ENCODE data around the gene TIMM44.

DNA sequence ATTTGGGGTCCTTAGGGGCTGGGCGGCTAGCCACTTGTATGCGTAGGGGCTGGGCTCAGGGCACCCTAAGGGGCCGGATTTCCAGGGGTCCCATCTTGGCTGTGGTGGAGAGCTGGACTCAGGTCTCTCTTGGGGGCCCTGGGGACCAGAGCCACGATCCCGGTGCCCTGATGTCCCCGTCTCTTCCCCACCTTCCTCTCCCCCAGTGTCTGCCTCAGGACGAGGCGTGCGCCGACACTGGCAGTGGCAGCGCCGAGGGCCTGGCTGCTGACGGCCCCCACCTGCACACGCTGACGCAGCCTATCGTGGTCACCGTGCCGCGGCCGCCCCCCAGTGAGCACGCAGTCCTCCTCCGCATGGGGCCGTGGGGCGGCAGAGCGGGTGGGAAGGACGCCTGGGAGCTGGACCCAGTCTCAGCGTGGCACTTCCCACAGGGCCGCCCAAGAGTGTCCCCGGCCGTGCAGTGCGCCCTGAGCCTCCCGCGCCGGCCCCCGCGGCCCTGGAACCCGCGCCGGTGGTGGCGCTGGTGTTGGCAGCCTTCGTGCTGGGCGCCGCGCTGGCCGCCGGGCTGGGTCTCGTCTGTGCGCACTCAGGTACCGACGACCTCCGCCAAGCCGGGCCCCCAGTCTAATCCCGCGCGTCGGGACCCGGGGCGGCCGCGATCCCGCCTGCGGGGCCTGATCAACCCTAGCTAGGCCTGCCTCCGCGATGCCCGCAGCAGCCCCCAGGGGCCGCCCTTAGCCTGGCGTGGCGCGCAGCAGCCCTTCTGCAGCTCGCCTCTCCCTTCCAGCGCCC, 26.0 kb downstream of the TIMM44 start:
- TF ChIP-seq, protein P1, sequence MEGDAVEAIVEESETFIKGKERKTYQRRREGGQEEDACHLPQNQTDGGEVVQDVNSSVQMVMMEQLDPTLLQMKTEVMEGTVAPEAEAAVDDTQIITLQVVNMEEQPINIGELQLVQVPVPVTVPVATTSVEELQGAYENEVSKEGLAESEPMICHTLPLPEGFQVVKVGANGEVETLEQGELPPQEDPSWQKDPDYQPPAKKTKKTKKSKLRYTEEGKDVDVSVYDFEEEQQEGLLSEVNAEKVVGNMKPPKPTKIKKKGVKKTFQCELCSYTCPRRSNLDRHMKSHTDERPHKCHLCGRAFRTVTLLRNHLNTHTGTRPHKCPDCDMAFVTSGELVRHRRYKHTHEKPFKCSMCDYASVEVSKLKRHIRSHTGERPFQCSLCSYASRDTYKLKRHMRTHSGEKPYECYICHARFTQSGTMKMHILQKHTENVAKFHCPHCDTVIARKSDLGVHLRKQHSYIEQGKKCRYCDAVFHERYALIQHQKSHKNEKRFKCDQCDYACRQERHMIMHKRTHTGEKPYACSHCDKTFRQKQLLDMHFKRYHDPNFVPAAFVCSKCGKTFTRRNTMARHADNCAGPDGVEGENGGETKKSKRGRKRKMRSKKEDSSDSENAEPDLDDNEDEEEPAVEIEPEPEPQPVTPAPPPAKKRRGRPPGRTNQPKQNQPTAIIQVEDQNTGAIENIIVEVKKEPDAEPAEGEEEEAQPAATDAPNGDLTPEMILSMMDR (IDR thresholded peaks at IDR 0.05; ENCODE audit: low read depth, low read length, missing input control), result peak; percentile 33
- TF ChIP-seq, protein P2, sequence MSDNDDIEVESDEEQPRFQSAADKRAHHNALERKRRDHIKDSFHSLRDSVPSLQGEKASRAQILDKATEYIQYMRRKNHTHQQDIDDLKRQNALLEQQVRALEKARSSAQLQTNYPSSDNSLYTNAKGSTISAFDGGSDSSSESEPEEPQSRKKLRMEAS (IDR thresholded peaks at IDR 0.05), result no peak
- TF ChIP-seq RAD21 (IDR thresholded peaks at IDR 0.05), result peak in 1 of 2 donors; percentile 55
- TF ChIP-seq JUND (IDR thresholded peaks at IDR 0.05), result no peak
- TF ChIP-seq, protein P3, sequence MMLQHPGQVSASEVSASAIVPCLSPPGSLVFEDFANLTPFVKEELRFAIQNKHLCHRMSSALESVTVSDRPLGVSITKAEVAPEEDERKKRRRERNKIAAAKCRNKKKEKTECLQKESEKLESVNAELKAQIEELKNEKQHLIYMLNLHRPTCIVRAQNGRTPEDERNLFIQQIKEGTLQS (IDR thresholded peaks at IDR 0.05), result no peak
